Trophoblast cell (in vitro differentiated cells and primary cell): ENCODE data around the gene CCNL1.
"Not testable (repeated sequence)": the region's sequence is repeated elsewhere in the genome, so short reads cannot be mapped to it uniquely, and the experiment has no call there.

Source experiments
- DNase-seq, 2 donors: peaks; one replicate each; pipeline ENCODE4 v3.0.0-alpha.2; 2016
- H2AFZ ChIP-seq: 2 replicates; pipeline ENCODE4 v1.6.1; 2013; ENCODE audit warnings: low read length, moderate library complexity, mild to moderate bottlenecking; ENCODE audit not compliant: insufficient read depth, poor library complexity
- H2AK5ac ChIP-seq: 2 replicates; pipeline ENCODE4 v1.6.1; 2013; ENCODE audit warnings: mild to moderate bottlenecking, low read length
- H2BK120ac ChIP-seq: 2 replicates; pipeline ENCODE4 v1.6.1; 2013; ENCODE audit warnings: low read length, mild to moderate bottlenecking, moderate library complexity; ENCODE audit not compliant: insufficient read depth, poor library complexity
- H2BK12ac ChIP-seq: 2 replicates; pipeline ENCODE4 v1.6.1; 2013; ENCODE audit warnings: mild to moderate bottlenecking, low read length, moderate library complexity
- H2BK5ac ChIP-seq: 2 replicates; pipeline ENCODE4 v1.6.1; 2013; ENCODE audit warnings: low read length, low read depth, moderate library complexity, mild to moderate bottlenecking; ENCODE audit not compliant: poor library complexity
- H3K14ac ChIP-seq: 2 replicates; pipeline ENCODE4 v1.6.1; 2013; ENCODE audit warnings: mild to moderate bottlenecking, low read length
- H3K18ac ChIP-seq: 2 replicates; pipeline ENCODE4 v1.6.1; 2013; ENCODE audit warnings: mild to moderate bottlenecking, low read length
- H3K23ac ChIP-seq: 2 replicates; pipeline ENCODE4 v1.6.1; 2013; ENCODE audit warnings: low read length
- H3K27ac ChIP-seq: 2 replicates; pipeline ENCODE4 v1.5.1; 2013; ENCODE audit warnings: low read depth, mild to moderate bottlenecking, inconsistent platforms, low read length, moderate library complexity
- H3K27me3 ChIP-seq: 2 replicates; pipeline ENCODE4 v1.6.1; 2013; ENCODE audit warnings: inconsistent platforms, mild to moderate bottlenecking, low read length, moderate library complexity; ENCODE audit not compliant: insufficient read depth
- H3K36me3 ChIP-seq, 2 experiments: 1 replicate in 1 of 2; 2 replicates in 1 of 2; pipeline ENCODE4 v1.6.1; 2013; ENCODE audit warnings: low read length in 2 of 2, mild to moderate bottlenecking in 2 of 2, moderate library complexity in 1 of 2; ENCODE audit not compliant: insufficient read depth in 2 of 2, control insufficient read depth in 1 of 2
- H3K4ac ChIP-seq: 2 replicates; pipeline ENCODE4 v1.6.1; 2013; ENCODE audit warnings: low read depth, mild to moderate bottlenecking, low read length, moderate library complexity
- H3K4me1 ChIP-seq, 2 experiments: 1 replicate in 1 of 2; 2 replicates in 1 of 2; pipeline ENCODE4 v1.6.1; 2013; ENCODE audit warnings: low read length in 2 of 2, mild to moderate bottlenecking in 2 of 2, moderate library complexity in 1 of 2; ENCODE audit not compliant: insufficient read depth in 2 of 2, control insufficient read depth in 1 of 2
- H3K4me2 ChIP-seq: 2 replicates; pipeline ENCODE4 v1.6.1; 2013; ENCODE audit warnings: inconsistent platforms, mild to moderate bottlenecking, low read length, moderate library complexity
- H3K4me3 ChIP-seq: 2 replicates; pipeline ENCODE4 v1.5.1; 2013; ENCODE audit warnings: mild to moderate bottlenecking, low read depth, low read length, inconsistent platforms
- H3K79me1 ChIP-seq: one replicate; pipeline ENCODE4 v1.6.1; 2013; ENCODE audit warnings: low read length
- H3K79me2 ChIP-seq: 2 replicates; pipeline ENCODE4 v1.6.1; 2013; ENCODE audit warnings: low read length, mild to moderate bottlenecking; ENCODE audit not compliant: control insufficient read depth, insufficient read depth, poor library complexity
- H3K9ac ChIP-seq: 2 replicates; pipeline ENCODE4 v1.6.1; 2013; ENCODE audit warnings: mild to moderate bottlenecking, low read length
- H3K9me3 ChIP-seq: 2 replicates; pipeline ENCODE4 v1.6.1; 2013; ENCODE audit warnings: low read depth, mild to moderate bottlenecking, control low read depth, inconsistent platforms, low read length; ENCODE audit not compliant: insufficient read depth
- H4K12ac ChIP-seq: 2 replicates; pipeline ENCODE4 v1.6.1; 2013; ENCODE audit warnings: low read depth, mild to moderate bottlenecking, low read length, moderate library complexity
- H4K8ac ChIP-seq: 2 replicates; pipeline ENCODE4 v1.6.1; 2013; ENCODE audit warnings: low read depth, mild to moderate bottlenecking, low read length, moderate library complexity
- H4K91ac ChIP-seq: one replicate; pipeline ENCODE4 v1.6.1; 2013; ENCODE audit warnings: low read depth, mild to moderate bottlenecking, low read length, moderate library complexity
- WGBS: extraction: QIAGEN DNeasy Blood & Tissue Kit; methylation state at CpG from one replicate; pipeline ENCODE4 v1.1.7; 2013; ENCODE audit warnings: missing lambda C conversion rate; ENCODE audit not compliant: insufficient read length, insufficient coverage; ENCODE audit errors: extremely low coverage; 5-methylcytosine and 5-hydroxymethylcytosine counted together

The CCNL1 gene

GRCh38 chr3:157103280-157103679, 56.7 kb downstream of the CCNL1 start:
- no peak for DNase-seq
- Histone ChIP-seq H2AFZ (no peak overlapping the region), H2BK120ac (no peak overlapping the region), H3K14ac (no peak overlapping the region), H3K18ac (no peak overlapping the region), H4K91ac (no peak overlapping the region), H3K79me1 (no peaks in the 10 kb centered on the region), H2BK5ac (no peak overlapping the region), H2BK12ac (no peak overlapping the region), H3K27me3 (no peaks in the 10 kb centered on the region), H3K9ac (no peak overlapping the region), H3K4ac (no peak overlapping the region), H3K79me2 (no peaks in the 10 kb centered on the region), H3K23ac (no peak overlapping the region), H3K36me3 (no peaks in the 10 kb centered on the region), H2AK5ac (no peak overlapping the region), H4K12ac (no peak overlapping the region), H3K27ac (no peak overlapping the region), H4K8ac (no peak overlapping the region), H3K4me2 (no peak overlapping the region), H3K4me3 (no peak overlapping the region), H3K4me1 (no peaks in the 10 kb centered on the region), H3K9me3 (no peaks in the 10 kb centered on the region)
- no CpG with 5 or more reads among the region's 2 CpGs for WGBS

- H2BK5ac ChIP-seq, H3K36me3 ChIP-seq, H3K79me2 ChIP-seq, H3K27ac ChIP-seq, H2AK5ac ChIP-seq, H4K8ac ChIP-seq, H3K4me2 ChIP-seq, H3K18ac ChIP-seq, H4K91ac ChIP-seq, H3K79me1 ChIP-seq, DNase-seq, H3K9ac ChIP-seq, H3K14ac ChIP-seq, H3K4me1 ChIP-seq, H2AFZ ChIP-seq, H3K4me3 ChIP-seq, H3K4ac ChIP-seq, H2BK120ac ChIP-seq, H3K23ac ChIP-seq, H3K27me3 ChIP-seq, H4K12ac ChIP-seq, H3K9me3 ChIP-seq, H2BK12ac ChIP-seq: not testable (repeated sequence)
- WGBS: no CpG with 5 or more reads among the region's 1 CpG
Observed at GRCh38 chr3:157102595-157102994, 57.4 kb downstream of the CCNL1 start.

- H2BK120ac ChIP-seq: no peak overlapping the region
- H2BK12ac ChIP-seq: no peak overlapping the region
- H3K18ac ChIP-seq: no peak overlapping the region
- H3K79me1 ChIP-seq: no peaks in the 10 kb centered on the region
- no peaks in the 10 kb centered on the region for H3K79me2 ChIP-seq
- no peak overlapping the region for H2AK5ac ChIP-seq
- no peak overlapping the region for H4K12ac ChIP-seq
- H3K9ac ChIP-seq: no peak overlapping the region
- H2AFZ ChIP-seq: no peak overlapping the region
- no peaks in the 10 kb centered on the region for H3K9me3 ChIP-seq
- no peak overlapping the region for H3K4me2 ChIP-seq
- no CpG with 5 or more reads among the region's 3 CpGs for WGBS
- no peak for DNase-seq
- no peak overlapping the region for H2BK5ac ChIP-seq
- no peak overlapping the region for H3K27ac ChIP-seq
- H3K4ac ChIP-seq: no peak overlapping the region
- no peak overlapping the region for H4K91ac ChIP-seq
- no peaks in the 10 kb centered on the region for H3K36me3 ChIP-seq
- no peaks in the 10 kb centered on the region for H3K4me1 ChIP-seq
- no peak overlapping the region for H3K4me3 ChIP-seq
- H3K14ac ChIP-seq: no peak overlapping the region
- H4K8ac ChIP-seq: no peak overlapping the region
- H3K27me3 ChIP-seq: no peaks in the 10 kb centered on the region
- no peak overlapping the region for H3K23ac ChIP-seq
Observed at GRCh38 chr3:157102098-157102497, 57.8 kb downstream of the CCNL1 start.

- no peak overlapping the region for H3K27ac ChIP-seq
- H3K9me3 ChIP-seq: no peaks in the 10 kb centered on the region
- no peak overlapping the region for H3K4ac ChIP-seq
- no peak overlapping the region for H4K12ac ChIP-seq
- no peak overlapping the region for H2AK5ac ChIP-seq
- no peak overlapping the region for H2BK12ac ChIP-seq
- WGBS: no CpG with 5 or more reads among the region's 2 CpGs
- no peak overlapping the region for H4K91ac ChIP-seq
- no peaks in the 10 kb centered on the region for H3K4me1 ChIP-seq
- no peaks in the 10 kb centered on the region for H3K27me3 ChIP-seq
- no peak overlapping the region for H3K9ac ChIP-seq
- no peaks in the 10 kb centered on the region for H3K79me2 ChIP-seq
- no peak overlapping the region for H3K4me2 ChIP-seq
- DNase-seq: no peak
- no peak overlapping the region for H4K8ac ChIP-seq
- H3K79me1 ChIP-seq: no peaks in the 10 kb centered on the region
- no peak overlapping the region for H3K18ac ChIP-seq
- no peak overlapping the region for H3K14ac ChIP-seq
- H2BK120ac ChIP-seq: no peak overlapping the region
- no peak overlapping the region for H3K23ac ChIP-seq
- H3K4me3 ChIP-seq: no peak overlapping the region
- H3K36me3 ChIP-seq: no peaks in the 10 kb centered on the region
- H2AFZ ChIP-seq: no peak overlapping the region
- no peak overlapping the region for H2BK5ac ChIP-seq
Observed at GRCh38 chr3:157101486-157101885, 58.5 kb downstream of the CCNL1 start.
